DOHH2 (cell line): ENCODE measurements around the gene CD68.

Source experiments
- H3F3A ChIP-seq: fragments of 200-600 bp; sonication (generic), shearing (Covaris generic); 2 replicates; pipeline ENCODE4 v1.6.0; 2016; ENCODE audit warnings: antibody characterized with exemption, mild to moderate bottlenecking; ENCODE audit not compliant: control insufficient read depth, insufficient read depth
- H3K27ac ChIP-seq: fragments of 200-600 bp; sonication (generic); 2 replicates; pipeline ENCODE4 v1.5.1; 2014; ENCODE audit warnings: low read depth, mild to moderate bottlenecking, low read length, moderate library complexity
- H3K27me3 ChIP-seq: fragments of 200-600 bp; sonication (generic); 2 replicates; pipeline ENCODE4 v1.6.1; 2014; ENCODE audit warnings: mild to moderate bottlenecking, low read length, mixed read lengths; ENCODE audit not compliant: control insufficient read depth
- H3K36me3 ChIP-seq: fragments of 200-600 bp; sonication (generic); 2 replicates; pipeline ENCODE4 v1.6.1; 2014; ENCODE audit warnings: mild to moderate bottlenecking, low read length, moderate library complexity, mixed read lengths; ENCODE audit not compliant: control insufficient read depth
- H3K4me1 ChIP-seq: fragments of 200-600 bp; sonication (generic); 2 replicates; pipeline ENCODE4 v1.6.1; 2014; ENCODE audit warnings: mild to moderate bottlenecking, low read length, mixed read lengths; ENCODE audit not compliant: control insufficient read depth
- H3K4me2 ChIP-seq: fragments of 200-600 bp; sonication (generic); 2 replicates; pipeline ENCODE4 v1.6.0; 2014; ENCODE audit warnings: mild to moderate bottlenecking, low read length, moderate library complexity
- H3K4me3 ChIP-seq: fragments of 200-600 bp; sonication (generic); 2 replicates; pipeline ENCODE4 v1.5.1; 2014; ENCODE audit warnings: mild to moderate bottlenecking, low read length, mixed read lengths
- H3K79me2 ChIP-seq: fragments of 200-600 bp; sonication (generic); 2 replicates; pipeline ENCODE4 v1.6.1; 2014; ENCODE audit warnings: mild to moderate bottlenecking, low read length, mixed read lengths; ENCODE audit not compliant: control insufficient read depth
- H3K9me2 ChIP-seq: fragments of 200-600 bp; sonication (generic); replicated peaks from 2 replicates; pipeline ENCODE4 v1.6.1; 2014; ENCODE audit warnings: mild to moderate bottlenecking, low read length, mixed read lengths; ENCODE audit not compliant: control insufficient read depth
- H3K9me3 ChIP-seq: fragments of 200-600 bp; sonication (generic); 2 replicates; pipeline ENCODE4 v1.6.1; 2014; ENCODE audit warnings: antibody characterized with exemption, low read length, mixed read lengths; ENCODE audit not compliant: control insufficient read depth, insufficient read depth
- H4K20me1 ChIP-seq: fragments of 200-600 bp; sonication (generic); 2 replicates; pipeline ENCODE4 v1.6.0; 2014; ENCODE audit warnings: low read depth, mild to moderate bottlenecking, antibody characterized with exemption, low read length, moderate library complexity; ENCODE audit not compliant: control insufficient read depth, insufficient read depth
- EZH2phosphoT487 ChIP-seq: fragments of 200-600 bp; sonication (generic); IDR thresholded peaks from 2 replicates; pipeline ENCODE4 v1.6.1; 2017; ENCODE audit warnings: borderline replicate concordance, mild to moderate bottlenecking, antibody characterized with exemption, low read length, moderate library complexity, mixed read lengths
- TF ChIP-seq, protein P1 (sequence below): fragments of 200-600 bp; sonication (generic); IDR thresholded peaks from one replicate; pipeline ENCODE4 v1.5.1; 2014; ENCODE audit warnings: antibody characterized with exemption, mild to moderate bottlenecking, low read depth, low read length; ENCODE audit not compliant: poor library complexity, severe bottlenecking

The CD68 gene

DNA sequence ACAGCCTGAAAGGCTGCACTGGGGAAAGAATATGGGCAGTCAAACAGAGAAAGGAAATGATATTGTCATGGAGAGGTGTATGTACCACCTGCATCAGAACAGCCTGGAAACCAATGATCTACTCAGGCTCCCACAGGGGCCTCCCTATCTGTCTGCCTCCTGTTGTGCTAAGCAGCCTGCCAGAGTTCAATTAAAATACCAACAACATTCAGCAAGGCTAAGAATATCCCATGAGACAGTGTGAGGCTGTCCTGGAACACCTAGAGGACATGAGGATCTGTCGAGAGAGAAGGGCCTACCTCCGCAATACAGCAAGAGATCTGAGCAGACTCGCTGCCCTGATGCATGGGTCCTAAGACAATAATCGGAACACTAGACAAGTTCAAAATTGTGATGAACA lies 26.8 kb downstream of the CD68 start:
- Histone ChIP-seq H4K20me1 (no peaks in the 10 kb centered on the region; the same call in 1 of the 2 replicates), H3K79me2 (peaks cover 29% of the 10 kb centered on the region), H3K36me3 (peaks cover 51% of the 10 kb centered on the region), H3K9me3 (no peaks in the 10 kb centered on the region), H3K4me2 (no peak overlapping the region), H3F3A (no peaks in the 10 kb centered on the region), H3K4me1 (no peaks in the 10 kb centered on the region), H3K9me2 (no peaks in the 10 kb centered on the region), H3K4me3 (no peak overlapping the region), H3K27ac (no peak overlapping the region), H3K27me3 (no peaks in the 10 kb centered on the region)
- TF ChIP-seq EZH2phosphoT487 = no peak
- TF ChIP-seq, protein P1, sequence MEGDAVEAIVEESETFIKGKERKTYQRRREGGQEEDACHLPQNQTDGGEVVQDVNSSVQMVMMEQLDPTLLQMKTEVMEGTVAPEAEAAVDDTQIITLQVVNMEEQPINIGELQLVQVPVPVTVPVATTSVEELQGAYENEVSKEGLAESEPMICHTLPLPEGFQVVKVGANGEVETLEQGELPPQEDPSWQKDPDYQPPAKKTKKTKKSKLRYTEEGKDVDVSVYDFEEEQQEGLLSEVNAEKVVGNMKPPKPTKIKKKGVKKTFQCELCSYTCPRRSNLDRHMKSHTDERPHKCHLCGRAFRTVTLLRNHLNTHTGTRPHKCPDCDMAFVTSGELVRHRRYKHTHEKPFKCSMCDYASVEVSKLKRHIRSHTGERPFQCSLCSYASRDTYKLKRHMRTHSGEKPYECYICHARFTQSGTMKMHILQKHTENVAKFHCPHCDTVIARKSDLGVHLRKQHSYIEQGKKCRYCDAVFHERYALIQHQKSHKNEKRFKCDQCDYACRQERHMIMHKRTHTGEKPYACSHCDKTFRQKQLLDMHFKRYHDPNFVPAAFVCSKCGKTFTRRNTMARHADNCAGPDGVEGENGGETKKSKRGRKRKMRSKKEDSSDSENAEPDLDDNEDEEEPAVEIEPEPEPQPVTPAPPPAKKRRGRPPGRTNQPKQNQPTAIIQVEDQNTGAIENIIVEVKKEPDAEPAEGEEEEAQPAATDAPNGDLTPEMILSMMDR = no peak

DNA sequence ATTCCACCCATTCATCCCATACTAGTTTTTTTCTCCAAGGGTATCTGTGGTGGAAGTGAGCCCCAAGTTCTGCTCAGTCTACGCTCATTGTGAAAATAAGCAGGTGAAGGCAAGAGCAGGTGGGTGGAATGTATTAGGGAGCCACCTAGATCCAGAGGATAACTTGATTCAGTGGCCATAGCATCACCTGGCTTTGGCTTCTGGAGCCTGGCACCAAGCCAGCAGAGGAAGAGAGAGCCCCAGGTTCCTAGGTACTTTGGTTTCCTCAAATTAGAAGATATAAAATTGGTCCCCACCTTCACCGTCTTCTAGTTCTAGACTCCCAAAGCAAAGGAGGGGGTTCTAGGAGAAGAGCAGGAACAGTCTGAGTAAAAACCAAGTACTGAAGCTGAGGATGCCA lies 31.2 kb downstream of the CD68 start:
- Histone ChIP-seq H3K4me3 (no peak overlapping the region), H3K27ac (no peak overlapping the region), H3K27me3 (no peaks in the 10 kb centered on the region), H3K79me2 (peaks cover 60% of the 10 kb centered on the region), H3F3A (no peaks in the 10 kb centered on the region), H3K4me2 (no peak overlapping the region), H3K4me1 (peaks cover 23% of the 10 kb centered on the region), H3K9me3 (no peaks in the 10 kb centered on the region), H4K20me1 (peaks cover 6% of the 10 kb centered on the region; the same call in 1 of the 2 replicates), H3K36me3 (peaks cover 44% of the 10 kb centered on the region), H3K9me2 (no peaks in the 10 kb centered on the region)
- no peak for TF ChIP-seq EZH2phosphoT487
- TF ChIP-seq, protein P1 = no peak

GRCh38 chr17:7611635-7612293 lies 32.3 kb downstream of the CD68 start:
- Histone ChIP-seq H4K20me1 (peaks cover 6% of the 10 kb centered on the region; the same call in 1 of the 2 replicates), H3K79me2 (peaks cover 58% of the 10 kb centered on the region), H3K27ac (no peak overlapping the region), H3K4me1 (peaks cover 25% of the 10 kb centered on the region), H3K4me2 (peak overlapping the region; percentile 91), H3K27me3 (no peaks in the 10 kb centered on the region), H3K36me3 (peaks cover 38% of the 10 kb centered on the region), H3K4me3 (peak overlapping the region; percentile 0; the same call in 1 of the 2 replicates), H3F3A (no peaks in the 10 kb centered on the region), H3K9me2 (no peaks in the 10 kb centered on the region), H3K9me3 (no peaks in the 10 kb centered on the region)
- TF ChIP-seq EZH2phosphoT487 = no peak
- TF ChIP-seq, protein P1 = no peak
